HG03521 (cell line): ENCODE results near the gene MT2A.
A peak's percentile ranks its signal among the peaks of the same experiment; 100 is the strongest.
"Not testable (repeated sequence)": the region's sequence is repeated elsewhere in the genome, so short reads cannot be mapped to it uniquely, and the experiment has no call there.

Source experiments
- ATAC-seq: cut with Tn5 transposase; IDR thresholded peaks from one replicate; pipeline ENCODE4 v1.9.1; 2021; ENCODE audit warnings: mild to moderate bottlenecking, moderate library complexity; ENCODE audit not compliant: unreplicated experiment

Gene MT2A

GRCh38 chr16:56618138-56618537 lies 9.8 kb downstream of the MT2A start:
- ATAC-seq, result no peak

- ATAC-seq, result no peak
Observed at GRCh38 chr16:56620339-56620897, 12.0 kb downstream of the MT2A start.

GRCh38 chr16:56621665-56622445 lies 13.5 kb downstream of the MT2A start:
- ATAC-seq, result not testable (repeated sequence)

DNA sequence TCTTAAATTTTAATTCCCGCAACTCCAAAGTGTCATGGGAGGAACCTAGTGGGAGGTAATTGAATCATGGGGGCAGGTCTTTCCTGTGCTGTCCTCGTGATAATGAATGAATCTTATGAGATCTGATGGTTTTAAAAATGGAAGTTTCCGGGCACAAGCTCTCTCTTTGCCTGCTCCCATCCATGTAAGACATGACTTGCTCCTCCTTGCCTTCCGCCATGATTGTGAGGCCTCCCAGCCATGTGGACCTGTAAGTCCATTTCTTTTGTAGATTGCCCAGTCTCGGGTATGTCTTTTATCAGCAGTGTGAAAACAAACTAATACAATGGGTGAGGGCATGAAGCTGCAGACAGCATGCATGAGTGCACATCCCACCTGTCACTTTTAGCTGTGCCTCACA lies 14.8 kb downstream of the MT2A start:
- not testable (repeated sequence) for ATAC-seq

- ATAC-seq, result no peak
Observed at GRCh38 chr16:56623637-56624036, 15.3 kb downstream of the MT2A start.

DNA sequence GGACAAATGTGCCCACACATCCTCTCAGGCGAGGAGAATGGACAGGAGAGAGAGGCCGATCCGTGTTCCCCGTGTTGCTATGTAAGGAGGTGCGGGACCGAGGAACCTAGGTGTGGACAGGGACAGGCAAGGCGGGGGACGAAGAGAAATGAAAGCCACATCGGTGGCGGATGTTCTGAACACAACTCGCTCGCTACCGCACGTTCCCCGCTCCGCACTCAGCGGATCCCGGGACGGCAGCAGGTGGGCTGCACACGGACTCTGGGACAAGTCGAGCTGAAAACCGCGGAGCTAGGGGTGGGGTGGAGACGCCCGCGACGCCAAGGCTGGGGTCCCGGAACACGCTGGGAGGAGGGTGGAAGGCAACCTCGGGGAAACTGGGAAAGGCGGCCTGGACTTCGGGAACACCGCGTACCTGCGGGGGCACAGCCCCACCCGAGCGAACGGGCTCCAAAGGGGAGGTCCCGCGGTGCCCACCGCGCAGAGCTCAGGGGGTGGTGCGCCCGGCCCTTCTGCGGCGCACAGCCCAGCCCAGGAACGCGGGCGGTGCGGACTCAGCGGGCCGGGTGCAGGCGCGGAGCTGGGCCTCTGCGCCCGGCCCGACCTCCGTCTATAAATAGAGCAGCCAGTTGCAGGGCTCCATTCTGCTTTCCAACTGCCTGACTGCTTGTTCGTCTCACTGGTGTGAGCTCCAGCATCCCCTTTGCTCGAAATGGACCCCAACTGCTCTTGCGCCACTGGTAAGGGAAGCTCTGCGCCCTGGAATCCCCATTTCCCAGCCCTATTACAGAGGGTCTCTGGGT lies 17.0 kb downstream of the MT2A start, which contains the start of gene MT1E:
TSS of gene MT1E (plus strand) at position 642 of the 803 bp plus-strand sequence. CDS start at position 713, 71 bp downstream.
- peak; percentile 55 for ATAC-seq

GRCh38 chr16:56625943-56626654 lies 17.7 kb downstream of the MT2A start:
- ATAC-seq, result no peak

DNA sequence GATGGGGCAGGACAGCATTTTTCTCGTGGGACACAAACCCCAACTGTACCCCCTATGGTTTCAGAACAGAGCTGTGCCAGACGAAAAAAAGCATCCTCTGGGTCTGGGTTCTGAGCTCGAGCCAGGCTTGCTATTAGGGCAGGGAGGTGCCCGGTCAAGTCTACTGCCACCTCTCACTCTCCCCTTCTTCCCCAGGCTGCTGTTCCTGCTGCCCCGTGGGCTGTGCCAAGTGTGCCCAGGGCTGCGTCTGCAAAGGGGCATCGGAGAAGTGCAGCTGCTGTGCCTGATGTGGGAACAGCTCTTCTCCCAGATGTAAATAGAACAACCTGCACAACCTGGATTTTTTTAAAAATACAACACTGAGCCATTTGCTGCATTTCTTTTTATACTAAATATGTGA lies 18.3 kb downstream of the MT2A start:
- ATAC-seq, result no peak

DNA sequence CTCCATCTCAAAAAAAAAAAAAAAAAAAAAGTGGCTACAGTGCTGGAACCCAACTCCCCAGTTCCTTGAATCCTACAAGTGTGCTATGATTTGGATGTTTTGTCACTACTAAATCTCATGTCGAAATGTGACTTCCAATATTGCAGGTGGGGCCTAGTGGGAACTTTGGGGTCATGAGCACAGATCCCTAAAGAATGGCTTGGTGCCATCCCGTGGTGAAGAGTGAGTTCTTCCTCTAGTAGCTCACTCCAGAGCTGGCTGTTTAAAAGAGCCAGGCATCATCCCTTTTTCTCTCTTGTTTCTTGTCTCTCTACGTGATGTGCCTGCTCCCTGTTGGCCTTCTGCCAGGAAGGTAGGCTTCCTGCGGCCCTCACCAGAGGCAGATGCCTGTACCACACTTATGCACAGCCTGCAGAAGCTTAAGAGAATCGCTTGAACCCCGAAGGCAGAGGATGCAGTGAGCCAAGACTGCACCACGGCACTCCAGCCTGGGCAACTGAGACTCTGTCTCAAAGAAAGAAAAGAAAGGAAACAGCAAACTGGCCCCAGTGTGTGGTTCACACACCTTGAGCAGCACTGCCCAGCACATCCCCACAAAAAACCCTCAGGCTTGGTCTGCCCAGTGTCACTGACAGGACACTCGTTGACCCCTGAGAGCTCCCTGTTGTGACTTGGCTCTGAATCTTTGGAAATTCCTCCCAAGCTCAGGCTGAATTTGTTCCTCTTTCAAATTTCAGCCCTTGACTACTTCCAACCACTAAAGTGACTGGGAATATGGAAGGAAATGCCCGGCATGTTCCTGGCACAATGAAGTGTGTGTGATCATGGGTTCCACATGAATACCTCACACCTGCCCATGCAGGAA lies 20.3 kb downstream of the MT2A start:
- ATAC-seq, result no peak

- no peak for ATAC-seq
Observed at GRCh38 chr16:56629531-56629930, 21.1 kb downstream of the MT2A start.

DNA sequence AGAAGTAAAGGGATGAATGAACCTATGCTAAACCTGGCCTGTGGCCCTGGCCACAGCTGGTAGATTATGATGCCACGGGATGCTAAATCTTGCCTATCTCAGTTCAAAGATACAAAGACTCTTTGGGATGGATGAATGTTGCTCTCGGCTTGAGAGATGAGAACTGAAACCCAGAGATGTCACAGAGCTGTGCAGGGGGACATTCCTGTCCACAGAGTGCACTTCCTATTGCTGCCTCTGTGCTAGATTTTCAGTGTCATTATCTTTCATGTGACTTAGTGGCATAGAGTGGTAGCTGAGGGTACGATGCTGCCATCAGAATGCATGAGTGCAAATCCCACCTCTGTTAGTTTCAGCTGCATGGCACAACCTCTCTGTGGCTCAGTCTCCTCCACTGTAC lies 21.8 kb downstream of the MT2A start:
- ATAC-seq, result peak; percentile 57

DNA sequence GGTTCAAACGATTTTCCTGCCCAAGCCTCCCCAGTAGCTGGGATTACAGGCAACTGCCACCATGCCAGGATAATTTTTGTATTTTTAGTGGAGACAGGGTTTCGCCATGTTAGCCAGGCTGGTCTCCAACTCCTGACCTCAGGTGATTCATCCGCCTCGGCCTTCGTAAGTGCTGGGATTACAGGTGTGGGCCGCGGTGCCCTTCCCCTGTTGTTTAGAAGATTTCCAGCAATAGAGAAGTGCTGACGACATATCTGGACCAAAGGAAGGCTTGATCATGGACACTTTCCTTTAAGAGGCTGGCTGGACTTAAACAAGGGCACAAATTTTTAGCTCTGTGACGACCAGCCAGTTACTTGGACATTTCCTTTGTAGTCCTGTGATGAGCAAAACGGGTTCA lies 22.8 kb downstream of the MT2A start:
- no peak for ATAC-seq

DNA sequence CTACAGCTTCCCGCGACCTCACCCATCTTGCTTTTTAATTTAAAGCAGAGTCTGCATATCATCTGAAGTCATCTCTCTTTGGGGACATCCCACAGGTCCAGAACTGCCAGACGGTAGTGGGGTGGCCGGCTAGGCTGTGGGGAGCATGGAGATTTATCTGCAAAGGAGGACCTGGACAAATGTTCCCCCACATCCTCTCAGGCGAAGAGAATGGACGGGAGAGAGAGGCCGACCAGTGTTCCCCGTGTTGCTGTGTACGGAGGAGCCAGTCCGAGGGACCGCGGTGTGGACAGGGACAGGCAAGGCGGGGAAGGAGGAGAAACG lies 23.4 kb downstream of the MT2A start:
- no peak for ATAC-seq

DNA sequence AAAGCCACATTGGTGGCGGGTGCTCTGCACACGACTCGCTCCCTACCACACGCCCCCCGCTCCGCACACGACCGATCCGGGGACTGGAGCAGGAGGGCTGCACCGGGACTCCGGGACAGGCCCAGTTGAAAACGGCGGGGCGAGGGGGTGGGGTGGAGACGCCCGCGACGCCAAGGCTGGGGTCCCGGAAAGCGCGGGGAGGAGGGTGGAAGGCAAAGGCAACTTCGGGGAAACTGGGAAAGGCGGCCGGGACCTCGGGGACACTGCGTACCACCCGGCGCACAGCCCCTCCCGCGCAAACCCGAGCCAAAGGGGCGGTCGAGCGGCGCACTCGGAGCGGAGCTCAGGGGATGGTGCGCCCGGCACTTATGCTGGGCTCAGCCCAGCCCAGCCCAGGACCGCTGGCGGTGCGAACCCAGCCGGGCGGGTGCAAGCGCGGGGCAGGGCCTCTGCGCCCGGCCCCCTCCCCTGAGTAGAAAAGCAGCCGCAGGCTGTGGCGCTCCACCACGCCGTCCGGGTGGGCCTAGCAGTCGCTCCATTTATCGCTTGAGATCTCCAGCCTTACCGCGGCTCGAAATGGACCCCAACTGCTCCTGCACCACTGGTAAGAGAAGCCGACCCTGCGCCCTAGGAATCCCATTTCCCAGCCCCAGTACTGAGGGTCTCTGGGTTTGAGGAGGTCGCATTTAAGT lies 23.9 kb downstream of the MT2A start, which contains the start of gene MT1M:
TSS of gene MT1M (plus strand) at position 504 of the 692 bp plus-strand sequence. CDS start at position 577, 73 bp downstream.
- ATAC-seq, result no peak

DNA sequence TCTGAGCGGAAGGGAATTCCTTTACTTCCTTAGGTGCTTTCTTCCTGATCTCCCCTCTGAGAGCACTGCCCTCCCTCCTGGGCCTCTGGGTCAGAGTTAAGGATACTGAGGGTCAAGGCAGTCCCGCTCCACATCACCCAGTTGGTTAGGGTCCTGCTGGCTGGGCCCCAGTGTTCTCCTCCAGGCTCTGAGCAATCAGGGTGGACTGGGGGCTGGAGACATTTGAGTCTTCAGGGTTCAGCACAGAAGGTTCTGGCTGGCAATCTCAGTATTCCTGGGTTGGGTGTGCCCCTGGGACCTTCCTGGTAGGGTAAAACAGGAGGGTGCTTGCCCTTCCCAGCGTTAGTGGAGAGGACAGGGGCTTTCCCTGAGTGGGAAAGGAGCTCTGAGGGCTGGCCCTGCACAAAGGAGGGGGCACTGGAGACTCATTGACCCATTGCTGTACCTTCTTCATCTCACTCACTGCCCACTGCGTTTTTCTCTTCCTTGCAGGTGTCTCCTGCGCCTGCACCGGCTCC lies 24.5 kb downstream of the MT2A start:
- ATAC-seq, result no peak

- ATAC-seq, result no peak
Observed at GRCh38 chr16:56633535-56633934, 25.2 kb downstream of the MT2A start.

GRCh38 chr16:56634715-56635440 lies 26.5 kb downstream of the MT2A start:
- no peak for ATAC-seq

DNA sequence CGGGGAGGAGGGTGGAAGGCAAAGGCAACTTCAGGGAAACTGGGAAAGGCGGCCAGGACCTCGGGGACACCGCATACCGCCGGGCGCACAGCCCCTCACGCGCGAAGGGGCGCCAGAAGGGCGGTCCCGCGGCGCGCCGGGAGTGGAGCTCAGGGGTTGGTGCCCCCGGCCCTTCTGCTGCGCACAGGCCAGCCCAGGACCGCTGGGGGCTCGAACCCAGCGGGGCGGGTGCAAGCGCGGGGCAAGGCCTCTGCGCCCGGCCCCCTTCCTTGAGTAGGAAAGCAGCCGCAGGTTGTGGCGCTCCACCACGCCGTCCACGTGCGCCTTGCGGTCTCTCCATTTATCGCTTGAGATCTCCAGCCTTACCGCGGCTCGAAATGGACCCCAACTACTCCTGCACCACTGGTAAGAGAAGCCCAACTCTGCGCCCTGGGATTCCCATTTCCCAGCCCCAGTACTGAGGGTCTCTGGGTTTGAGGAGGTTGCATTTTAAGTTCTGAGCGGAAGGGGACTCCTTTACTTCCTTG lies 27.1 kb downstream of the MT2A start:
- ATAC-seq, result no peak
